Glutamatergic neuron (in vitro differentiated cells): Measurements from ENCODE around the gene RALBP1. TPM values are rescaled to one million over a fixed set of nuclear protein-coding genes. Genes with fewer than 3 reads are reported as not detected.

Source experiments
- DNase-seq: peaks from one replicate; pipeline ENCODE4 v3.0.0; 2022
- H3K27ac Mint-ChIP-seq: one replicate; pipeline ENCODE4 v1.8.0; 2020; ENCODE audit warnings: mild to moderate bottlenecking, mixed read lengths, inconsistent platforms; ENCODE audit not compliant: unreplicated experiment
- H3K27me3 Mint-ChIP-seq: one replicate; pipeline ENCODE4 v1.8.0; 2020; ENCODE audit warnings: mild to moderate bottlenecking, moderate library complexity, mixed read lengths, inconsistent platforms; ENCODE audit not compliant: unreplicated experiment
- H3K36me3 Mint-ChIP-seq: one replicate; pipeline ENCODE4 v1.8.0; 2020; ENCODE audit warnings: mild to moderate bottlenecking, mixed read lengths, inconsistent platforms; ENCODE audit not compliant: unreplicated experiment
- H3K4me1 Mint-ChIP-seq: one replicate; pipeline ENCODE4 v1.8.0; 2020; ENCODE audit warnings: mild to moderate bottlenecking, low read depth, mixed read lengths, inconsistent platforms; ENCODE audit not compliant: unreplicated experiment
- H3K4me3 Mint-ChIP-seq: one replicate; pipeline ENCODE4 v1.8.0; 2020; ENCODE audit warnings: mild to moderate bottlenecking, mixed read lengths, inconsistent platforms; ENCODE audit not compliant: unreplicated experiment
- H3K9me3 Mint-ChIP-seq: one replicate; pipeline ENCODE4 v1.8.0; 2020; ENCODE audit warnings: mild to moderate bottlenecking, moderate library complexity, mixed read lengths, inconsistent platforms; ENCODE audit not compliant: unreplicated experiment
- total RNA-seq: library from RNA; stranded (reverse); fragmentation: NEBNext Ultra II Directional; extraction: Animal tissue kit (Norgen Biotek cat#: 25700); gene quantifications from one replicate; pipeline ENCODE4 v1.2.1, GENCODE V29; 2021; ENCODE audit not compliant: unreplicated experiment
- TF ChIP-seq, protein P1 (sequence below): fragments of 200-600 bp; sonication (generic); IDR thresholded peaks from one replicate; pipeline ENCODE4 v1.5.0; 2021; ENCODE audit not compliant: partially characterized antibody, unreplicated experiment

RALBP1 gene
- total RNA-seq, 1 donor from 2014 or later = 38.1 TPM

DNA sequence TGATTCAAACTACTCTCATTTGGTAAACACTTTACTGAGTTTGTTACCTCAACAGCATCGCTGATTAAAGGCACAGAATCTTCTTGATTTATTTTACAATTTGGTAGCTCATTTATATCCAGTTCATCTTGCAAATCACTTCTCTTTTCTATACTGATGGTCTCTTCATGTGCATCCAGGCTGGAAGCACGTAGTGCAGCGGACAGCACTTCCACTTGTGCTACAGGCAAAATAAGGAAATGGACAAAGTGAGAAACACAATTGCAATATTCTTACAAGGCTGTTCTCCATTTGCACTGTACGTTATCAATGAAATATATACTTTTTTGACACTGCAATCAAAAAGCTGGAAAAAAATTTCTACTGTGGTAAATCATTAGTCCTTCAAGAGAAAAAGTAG lies 88.0 kb downstream of the RALBP1 start:
- Mint-ChIP-seq H3K4me3 (no peak overlapping the region), H3K27me3 (peaks cover 4% of the 10 kb centered on the region), H3K9me3 (peaks cover 2% of the 10 kb centered on the region), H3K36me3 (peaks cover 4% of the 10 kb centered on the region), H3K27ac (no peak overlapping the region), H3K4me1 (no peaks in the 10 kb centered on the region)
- TF ChIP-seq, protein P1, sequence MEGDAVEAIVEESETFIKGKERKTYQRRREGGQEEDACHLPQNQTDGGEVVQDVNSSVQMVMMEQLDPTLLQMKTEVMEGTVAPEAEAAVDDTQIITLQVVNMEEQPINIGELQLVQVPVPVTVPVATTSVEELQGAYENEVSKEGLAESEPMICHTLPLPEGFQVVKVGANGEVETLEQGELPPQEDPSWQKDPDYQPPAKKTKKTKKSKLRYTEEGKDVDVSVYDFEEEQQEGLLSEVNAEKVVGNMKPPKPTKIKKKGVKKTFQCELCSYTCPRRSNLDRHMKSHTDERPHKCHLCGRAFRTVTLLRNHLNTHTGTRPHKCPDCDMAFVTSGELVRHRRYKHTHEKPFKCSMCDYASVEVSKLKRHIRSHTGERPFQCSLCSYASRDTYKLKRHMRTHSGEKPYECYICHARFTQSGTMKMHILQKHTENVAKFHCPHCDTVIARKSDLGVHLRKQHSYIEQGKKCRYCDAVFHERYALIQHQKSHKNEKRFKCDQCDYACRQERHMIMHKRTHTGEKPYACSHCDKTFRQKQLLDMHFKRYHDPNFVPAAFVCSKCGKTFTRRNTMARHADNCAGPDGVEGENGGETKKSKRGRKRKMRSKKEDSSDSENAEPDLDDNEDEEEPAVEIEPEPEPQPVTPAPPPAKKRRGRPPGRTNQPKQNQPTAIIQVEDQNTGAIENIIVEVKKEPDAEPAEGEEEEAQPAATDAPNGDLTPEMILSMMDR = no peak
- no peak for DNase-seq

DNA sequence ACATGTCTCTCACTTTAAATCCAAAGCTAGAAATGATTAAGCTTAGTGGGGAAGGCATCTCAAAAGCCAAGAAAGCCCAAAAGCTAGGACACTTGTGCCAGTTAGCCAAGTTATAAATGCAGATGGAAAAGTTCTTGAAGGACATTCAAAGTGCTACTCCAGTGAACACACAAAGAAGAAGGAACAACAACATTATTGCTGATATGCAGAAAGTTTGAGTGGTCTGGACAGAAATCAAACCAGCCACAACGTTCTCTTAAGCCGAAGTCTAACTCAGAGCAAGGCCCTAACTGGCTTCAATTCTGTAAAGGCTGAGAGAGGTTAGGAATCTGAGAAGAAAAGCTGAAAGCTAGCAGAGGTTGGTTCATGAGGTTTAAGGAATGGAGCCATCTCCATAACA lies 90.1 kb downstream of the RALBP1 start:
- TF ChIP-seq, protein P1 = no peak
- Mint-ChIP-seq H3K27me3 (peaks cover 1% of the 10 kb centered on the region), H3K27ac (no peak overlapping the region), H3K9me3 (peaks cover 2% of the 10 kb centered on the region), H3K4me1 (no peaks in the 10 kb centered on the region), H3K36me3 (peaks cover 4% of the 10 kb centered on the region), H3K4me3 (no peak overlapping the region)
- DNase-seq = no peak

DNA sequence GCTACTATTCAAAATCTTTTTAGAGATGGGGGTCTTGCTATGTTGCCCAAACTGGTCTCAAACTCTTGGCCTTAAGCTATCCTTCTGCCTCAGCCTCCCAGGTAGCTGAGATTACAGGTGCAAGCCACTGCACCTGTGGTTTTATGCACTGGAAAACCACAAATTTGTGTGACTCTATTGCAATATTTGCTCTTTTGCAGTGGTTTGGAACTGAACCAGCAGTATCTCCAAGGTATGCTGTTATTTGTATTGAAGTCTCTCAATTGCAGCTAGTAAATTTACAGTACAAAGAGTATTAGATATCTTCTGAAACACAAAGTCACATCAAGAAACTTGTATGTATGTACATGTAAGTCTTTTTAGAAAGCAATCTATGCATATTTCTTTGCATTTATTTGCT lies 92.9 kb downstream of the RALBP1 start:
- Mint-ChIP-seq H3K27ac (no peak overlapping the region), H3K4me3 (no peak overlapping the region), H3K9me3 (peaks cover 2% of the 10 kb centered on the region), H3K27me3 (no peaks in the 10 kb centered on the region), H3K4me1 (no peaks in the 10 kb centered on the region), H3K36me3 (no peaks in the 10 kb centered on the region)
- TF ChIP-seq, protein P1 = no peak
- no peak for DNase-seq

DNA sequence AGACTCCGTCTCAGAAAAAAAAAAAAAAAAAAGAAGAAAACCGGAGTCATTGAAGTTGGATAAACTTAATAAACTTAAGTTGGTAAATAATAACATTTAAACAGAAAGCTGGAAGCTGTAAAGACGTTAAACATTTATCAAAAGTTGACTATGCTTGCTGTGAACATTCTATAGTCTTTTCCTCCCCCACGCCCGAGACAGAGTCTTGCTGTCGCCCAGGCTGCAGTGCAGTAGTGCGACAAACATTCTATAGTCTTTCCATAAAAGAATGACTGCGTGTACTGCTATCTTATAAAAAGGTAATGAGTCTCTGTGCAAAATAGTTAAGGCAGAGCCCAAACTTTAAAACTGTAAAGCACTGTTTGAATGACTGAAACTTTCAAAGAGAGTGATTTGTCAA lies 93.9 kb downstream of the RALBP1 start:
- Mint-ChIP-seq H3K27ac (no peak overlapping the region), H3K4me1 (no peaks in the 10 kb centered on the region), H3K9me3 (peaks cover 2% of the 10 kb centered on the region), H3K27me3 (no peaks in the 10 kb centered on the region), H3K36me3 (no peaks in the 10 kb centered on the region), H3K4me3 (no peak overlapping the region)
- TF ChIP-seq, protein P1 = no peak
- DNase-seq = no peak

DNA sequence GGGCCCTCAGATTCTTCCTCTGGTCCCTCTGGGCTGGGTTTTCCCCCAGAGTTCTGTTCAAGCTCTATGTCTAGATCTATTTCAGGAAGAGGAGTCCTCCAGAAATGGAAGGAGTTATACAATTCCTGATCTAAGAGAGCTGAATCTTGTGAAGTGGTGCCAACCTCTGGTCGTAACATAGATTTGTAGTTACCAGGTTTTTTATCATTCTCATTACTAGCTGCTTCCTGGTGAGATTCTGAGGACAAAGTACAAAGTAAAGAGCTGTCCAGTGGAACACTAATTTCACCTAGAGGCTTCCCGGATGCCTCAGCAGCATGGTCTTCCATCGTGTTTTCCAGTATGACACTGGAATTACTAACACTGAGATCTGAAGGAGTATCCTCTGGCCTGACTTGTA lies 94.9 kb downstream of the RALBP1 start:
- H3K9me3 Mint-ChIP-seq = peaks cover 2% of the 10 kb centered on the region
- TF ChIP-seq, protein P1 = no peak
- no peak for DNase-seq
- H3K27me3 Mint-ChIP-seq = no peaks in the 10 kb centered on the region
- H3K36me3 Mint-ChIP-seq = no peaks in the 10 kb centered on the region
- H3K4me3 Mint-ChIP-seq = no peak overlapping the region
- H3K27ac Mint-ChIP-seq = no peak overlapping the region
- H3K4me1 Mint-ChIP-seq = peaks cover 1% of the 10 kb centered on the region
